IPS-11a (cell line): ENCODE results near the gene TPD52L3.

Source experiments
- H3K4me3 ChIP-seq: one replicate; pipeline ENCODE4 v1.5.1; 2013; ENCODE audit warnings: low read depth, low read length, control low read depth

The TPD52L3 gene

GRCh38 chr9:6328103-6328502 is at the start of gene TPD52L3:
Gene TPD52L3 (plus strand): TSS chr9:6328375. CDS start chr9:6328596, 221 bp downstream.
- no peak within 1 kb of the TSS for H3K4me3 ChIP-seq

- no peak overlapping the region for H3K4me3 ChIP-seq
Observed at GRCh38 chr9:6301858-6302257, 26.3 kb upstream of the TPD52L3 start.

GRCh38 chr9:6302417-6302816 is 25.8 kb upstream of the TPD52L3 start:
- no peak overlapping the region for H3K4me3 ChIP-seq

GRCh38 chr9:6304232-6304631 is 23.9 kb upstream of the TPD52L3 start:
- no peak overlapping the region for H3K4me3 ChIP-seq

- H3K4me3 ChIP-seq, result no peak overlapping the region
Observed at GRCh38 chr9:6305954-6306563, 22.1 kb upstream of the TPD52L3 start.

- no peak overlapping the region for H3K4me3 ChIP-seq
Observed at GRCh38 chr9:6307551-6308096, 20.6 kb upstream of the TPD52L3 start.

- no peak overlapping the region for H3K4me3 ChIP-seq
Observed at GRCh38 chr9:6330958-6331634, 2.9 kb downstream of the TPD52L3 start.

- no peak overlapping the region for H3K4me3 ChIP-seq
Observed at GRCh38 chr9:6334305-6334704, 6.1 kb downstream of the TPD52L3 start.

GRCh38 chr9:6348766-6349165 is 20.6 kb downstream of the TPD52L3 start:
- no peak overlapping the region for H3K4me3 ChIP-seq

- no peak overlapping the region for H3K4me3 ChIP-seq
Observed at GRCh38 chr9:6351737-6352136, 23.6 kb downstream of the TPD52L3 start.

GRCh38 chr9:6354072-6354686 is 26.0 kb downstream of the TPD52L3 start:
- no peak overlapping the region for H3K4me3 ChIP-seq

GRCh38 chr9:6355728-6356127 is 27.6 kb downstream of the TPD52L3 start:
- H3K4me3 ChIP-seq, result no peak overlapping the region

- H3K4me3 ChIP-seq, result no peak overlapping the region
Observed at GRCh38 chr9:6356441-6356840, 28.3 kb downstream of the TPD52L3 start.

GRCh38 chr9:6356904-6357303 is 28.7 kb downstream of the TPD52L3 start:
- no peak overlapping the region for H3K4me3 ChIP-seq

GRCh38 chr9:6367128-6367890 is 39.1 kb downstream of the TPD52L3 start:
- H3K4me3 ChIP-seq, result no peak overlapping the region

- no peak overlapping the region for H3K4me3 ChIP-seq
Observed at GRCh38 chr9:6368831-6369230, 40.7 kb downstream of the TPD52L3 start.
